IPS-18c (cell line): ENCODE data around the gene ERG.

ENCODE experiments used
- H3K4me3 ChIP-seq: 2 replicates; pipeline ENCODE4 v1.7.0; 2013; ENCODE audit warnings: low read depth, mild to moderate bottlenecking, low read length, moderate library complexity; ENCODE audit not compliant: insufficient read depth
- H3K9me3 ChIP-seq: one replicate; pipeline ENCODE4 v1.6.1; 2013; ENCODE audit warnings: mild to moderate bottlenecking, low read length, moderate library complexity; ENCODE audit not compliant: control insufficient read depth, insufficient read depth

Gene ERG

GRCh38 chr21:38428211-38428610 is 70.1 kb downstream of the ERG start:
- Histone ChIP-seq H3K4me3 (no peak overlapping the region), H3K9me3 (no peaks in the 10 kb centered on the region)

- Histone ChIP-seq H3K4me3 (no peak overlapping the region), H3K9me3 (no peaks in the 10 kb centered on the region)
These were observed 73.8 kb downstream of the ERG start for GRCh38 chr21:38424305-38425019.

GRCh38 chr21:38422082-38422481 is 76.2 kb downstream of the ERG start:
- H3K4me3 ChIP-seq: no peak overlapping the region
- no peaks in the 10 kb centered on the region for H3K9me3 ChIP-seq

GRCh38 chr21:38420140-38420539 is 78.1 kb downstream of the ERG start:
- Histone ChIP-seq H3K9me3 (no peaks in the 10 kb centered on the region), H3K4me3 (no peak overlapping the region)

- no peak overlapping the region for H3K4me3 ChIP-seq
- H3K9me3 ChIP-seq: no peaks in the 10 kb centered on the region
These were observed 80.6 kb downstream of the ERG start for GRCh38 chr21:38417726-38418125.

GRCh38 chr21:38416791-38417190 is 81.5 kb downstream of the ERG start:
- H3K4me3 ChIP-seq: no peak overlapping the region
- H3K9me3 ChIP-seq: no peaks in the 10 kb centered on the region

GRCh38 chr21:38413958-38414548 is 84.2 kb downstream of the ERG start:
- Histone ChIP-seq H3K9me3 (no peaks in the 10 kb centered on the region), H3K4me3 (no peak overlapping the region)

GRCh38 chr21:38410466-38410865 is 87.8 kb downstream of the ERG start:
- H3K4me3 ChIP-seq: no peak overlapping the region; the same call in 1 of the 2 replicates

GRCh38 chr21:38409907-38410306 is 88.4 kb downstream of the ERG start:
- H3K4me3 ChIP-seq: no peak overlapping the region
- no peaks in the 10 kb centered on the region for H3K9me3 ChIP-seq

More at GRCh38 chr21:38410466-38410865, 87.8 kb downstream of the ERG start:
- H3K9me3 ChIP-seq: no peaks in the 10 kb centered on the region

- no peak overlapping the region for H3K4me3 ChIP-seq
These were observed 94.1 kb downstream of the ERG start for GRCh38 chr21:38404177-38404576.

GRCh38 chr21:38402795-38403194 is 95.5 kb downstream of the ERG start:
- H3K4me3 ChIP-seq: no peak overlapping the region
- no peaks in the 10 kb centered on the region for H3K9me3 ChIP-seq

More at GRCh38 chr21:38404177-38404576, 94.1 kb downstream of the ERG start:
- no peaks in the 10 kb centered on the region for H3K9me3 ChIP-seq

- H3K9me3 ChIP-seq: no peaks in the 10 kb centered on the region
- H3K4me3 ChIP-seq: no peak overlapping the region
These were observed 96.0 kb downstream of the ERG start for GRCh38 chr21:38402291-38402690.

- H3K4me3 ChIP-seq: no peak overlapping the region
- H3K9me3 ChIP-seq: no peaks in the 10 kb centered on the region
These were observed 96.9 kb downstream of the ERG start for GRCh38 chr21:38401191-38401926.

GRCh38 chr21:38400195-38400919 is 97.9 kb downstream of the ERG start:
- Histone ChIP-seq H3K9me3 (no peaks in the 10 kb centered on the region), H3K4me3 (no peak overlapping the region)

GRCh38 chr21:38399103-38399502 is 99.2 kb downstream of the ERG start:
- H3K4me3 ChIP-seq: no peak overlapping the region
- H3K9me3 ChIP-seq: no peaks in the 10 kb centered on the region

- Histone ChIP-seq H3K9me3 (no peaks in the 10 kb centered on the region), H3K4me3 (no peak overlapping the region)
These were observed 102.0 kb downstream of the ERG start for GRCh38 chr21:38396325-38396724.

- no peaks in the 10 kb centered on the region for H3K9me3 ChIP-seq
- H3K4me3 ChIP-seq: no peak overlapping the region
These were observed 102.7 kb downstream of the ERG start for GRCh38 chr21:38395581-38395980.
